ENCODE measurements around the gene DNM1L.
"Not testable (repeated sequence)": the region's sequence is repeated elsewhere in the genome, so short reads cannot be mapped to it uniquely, and the experiment has no call there.

The DNM1L gene

DNA sequence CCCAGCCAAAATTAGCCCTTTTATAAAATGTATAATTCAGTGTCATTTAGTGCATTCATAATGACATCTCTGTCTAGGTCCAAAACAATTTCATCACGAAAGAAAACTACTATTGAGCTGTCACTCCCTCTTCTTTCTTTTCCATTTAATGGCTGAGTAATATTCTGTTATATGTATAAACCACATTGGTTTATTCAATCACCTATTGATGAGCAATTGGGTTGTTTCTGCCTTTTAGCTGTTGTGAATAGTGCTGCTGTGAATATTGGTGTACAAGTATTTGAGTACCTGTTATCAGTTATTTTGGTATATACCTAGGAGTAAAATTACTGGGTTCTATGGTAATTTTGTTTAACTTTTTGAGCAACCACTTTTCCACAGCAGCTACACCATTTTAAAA, 7.2 kb downstream of the DNM1L start:
- H3K9me3 ChIP-seq (ENCODE audit: low read depth, low read length) = no peaks in the 10 kb centered on the region
- DNase-seq (ENCODE audit: low read depth, low spot score) = no peak
- no peak overlapping the region for H3K9ac ChIP-seq (ENCODE audit: insufficient read length)
- no peak overlapping the region for H3K4me3 ChIP-seq
- peaks cover 42% of the 10 kb centered on the region for H3K36me3 ChIP-seq (ENCODE audit: insufficient read depth, low read length)
- no peak overlapping the region for H3K27ac ChIP-seq
- no peak for TF ChIP-seq EZH2 (IDR thresholded peaks at IDR 0.05)
- no peak for TF ChIP-seq FOXP2 (optimal IDR thresholded peaks at IDR 0.05; ENCODE audit: control extremely low read depth, extremely low read length, insufficient read depth)
- TF ChIP-seq POLR2AphosphoS5 (IDR thresholded peaks at IDR 0.05; ENCODE audit: borderline replicate concordance, low read depth, low read length) = no peak

GRCh38 chr12:32688786-32689185, 9.7 kb downstream of the DNM1L start:
- Histone ChIP-seq H3K9ac (ENCODE audit: insufficient read length) (no peak overlapping the region), H3K4me3 (no peak overlapping the region)

DNA sequence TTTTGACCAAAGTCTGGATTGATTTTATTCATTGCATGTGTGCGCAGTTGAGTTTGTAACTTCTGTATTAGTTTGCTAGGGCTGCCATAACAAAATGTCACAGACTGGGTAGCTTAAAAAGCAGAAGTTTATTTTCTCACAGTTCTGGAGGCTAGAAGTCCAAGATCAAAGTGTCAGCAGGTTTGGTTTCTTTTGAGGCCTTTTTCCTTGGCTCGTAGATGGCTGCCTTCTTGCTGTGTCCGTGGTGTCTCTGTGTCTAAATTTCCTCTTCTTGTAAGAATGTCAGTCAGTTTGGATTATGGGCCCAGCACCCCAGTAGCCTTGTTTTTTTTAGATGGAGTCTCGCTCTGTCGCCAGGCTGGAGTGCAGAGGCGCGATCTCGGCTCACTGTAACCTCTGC, 11.8 kb downstream of the DNM1L start:
- TF ChIP-seq POLR2AphosphoS5 (IDR thresholded peaks at IDR 0.05; ENCODE audit: borderline replicate concordance, low read depth, low read length) (no peak), FOXP2 (optimal IDR thresholded peaks at IDR 0.05; ENCODE audit: control extremely low read depth, extremely low read length, insufficient read depth) (no peak), EZH2 (IDR thresholded peaks at IDR 0.05) (no peak)
- DNase-seq (ENCODE audit: low read depth, low spot score) = no peak
- Histone ChIP-seq H3K4me3 (no peak overlapping the region), H3K36me3 (ENCODE audit: insufficient read depth, low read length) (peaks cover 50% of the 10 kb centered on the region), H3K9ac (ENCODE audit: insufficient read length) (no peak overlapping the region), H3K9me3 (ENCODE audit: low read depth, low read length) (peaks cover 6% of the 10 kb centered on the region; the same call in 1 of the 2 replicates), H3K27ac (no peak overlapping the region)

More at GRCh38 chr12:32688786-32689185, 9.7 kb downstream of the DNM1L start:
- TF ChIP-seq EZH2 (IDR thresholded peaks at IDR 0.05) (no peak), POLR2AphosphoS5 (IDR thresholded peaks at IDR 0.05; ENCODE audit: borderline replicate concordance, low read depth, low read length) (no peak), FOXP2 (optimal IDR thresholded peaks at IDR 0.05; ENCODE audit: control extremely low read depth, extremely low read length, insufficient read depth) (no peak)
- DNase-seq (ENCODE audit: low read depth, low spot score) = no peak
- Histone ChIP-seq H3K36me3 (ENCODE audit: insufficient read depth, low read length) (peaks cover 50% of the 10 kb centered on the region), H3K9me3 (ENCODE audit: low read depth, low read length) (no peaks in the 10 kb centered on the region), H3K27ac (no peak overlapping the region)

GRCh38 chr12:32692358-32692757, 13.3 kb downstream of the DNM1L start:
- H3K36me3 ChIP-seq (ENCODE audit: insufficient read depth, low read length) = peaks cover 40% of the 10 kb centered on the region
- peaks cover 6% of the 10 kb centered on the region; the same call in 1 of the 2 replicates for H3K9me3 ChIP-seq (ENCODE audit: low read depth, low read length)
- TF ChIP-seq FOXP2 (optimal IDR thresholded peaks at IDR 0.05; ENCODE audit: control extremely low read depth, extremely low read length, insufficient read depth) (no peak), POLR2AphosphoS5 (IDR thresholded peaks at IDR 0.05; ENCODE audit: borderline replicate concordance, low read depth, low read length) (no peak), EZH2 (IDR thresholded peaks at IDR 0.05) (no peak)

GRCh38 chr12:32693036-32693435, 13.9 kb downstream of the DNM1L start:
- Histone ChIP-seq H3K27ac (no peak overlapping the region), H3K9ac (ENCODE audit: insufficient read length) (no peak overlapping the region), H3K36me3 (ENCODE audit: insufficient read depth, low read length) (peaks cover 38% of the 10 kb centered on the region), H3K9me3 (ENCODE audit: low read depth, low read length) (peaks cover 6% of the 10 kb centered on the region; the same call in 1 of the 2 replicates), H3K4me3 (no peak overlapping the region)
- DNase-seq (ENCODE audit: low read depth, low spot score) = no peak
- no peak for TF ChIP-seq EZH2 (IDR thresholded peaks at IDR 0.05)
- no peak for TF ChIP-seq FOXP2 (optimal IDR thresholded peaks at IDR 0.05; ENCODE audit: control extremely low read depth, extremely low read length, insufficient read depth)
- no peak for TF ChIP-seq POLR2AphosphoS5 (IDR thresholded peaks at IDR 0.05; ENCODE audit: borderline replicate concordance, low read depth, low read length)

More at GRCh38 chr12:32692358-32692757, 13.3 kb downstream of the DNM1L start:
- no peak for DNase-seq (ENCODE audit: low read depth, low spot score)
- H3K9ac ChIP-seq (ENCODE audit: insufficient read length) = no peak overlapping the region
- no peak overlapping the region for H3K27ac ChIP-seq
- H3K4me3 ChIP-seq = no peak overlapping the region

DNA sequence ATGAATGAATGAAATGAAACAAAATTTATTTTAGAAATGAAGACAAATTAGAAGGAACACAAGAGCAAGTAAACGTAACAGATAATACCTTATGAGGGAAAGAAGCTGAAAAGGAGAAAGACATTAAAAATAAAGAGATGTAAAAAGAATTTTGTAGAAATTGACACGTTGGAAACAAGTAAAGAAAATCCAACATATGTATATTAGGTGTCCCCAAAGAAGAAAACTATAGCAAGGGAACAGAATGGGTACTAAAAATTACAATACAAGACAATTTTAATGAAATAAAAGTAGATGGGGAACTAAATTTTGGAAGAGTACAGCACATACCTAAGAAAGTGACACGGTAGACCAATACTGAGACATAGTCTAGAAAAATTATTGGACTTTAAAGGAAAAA, 16.7 kb downstream of the DNM1L start:
- Histone ChIP-seq H3K4me3 (no peak overlapping the region), H3K9me3 (ENCODE audit: low read depth, low read length) (peaks cover 6% of the 10 kb centered on the region; the same call in 1 of the 2 replicates), H3K27ac (no peak overlapping the region), H3K36me3 (ENCODE audit: insufficient read depth, low read length) (peaks cover 30% of the 10 kb centered on the region), H3K9ac (ENCODE audit: insufficient read length) (no peak overlapping the region)
- TF ChIP-seq EZH2 (IDR thresholded peaks at IDR 0.05) (no peak), POLR2AphosphoS5 (IDR thresholded peaks at IDR 0.05; ENCODE audit: borderline replicate concordance, low read depth, low read length) (no peak), FOXP2 (optimal IDR thresholded peaks at IDR 0.05; ENCODE audit: control extremely low read depth, extremely low read length, insufficient read depth) (no peak)
- DNase-seq (ENCODE audit: low read depth, low spot score) = no peak

- Histone ChIP-seq H3K27ac (no peak overlapping the region), H3K9ac (ENCODE audit: insufficient read length) (no peak overlapping the region), H3K4me3 (no peak overlapping the region), H3K36me3 (ENCODE audit: insufficient read depth, low read length) (peaks cover 26% of the 10 kb centered on the region), H3K9me3 (ENCODE audit: low read depth, low read length) (peaks cover 6% of the 10 kb centered on the region; the same call in 1 of the 2 replicates)
- DNase-seq (ENCODE audit: low read depth, low spot score) = no peak
- TF ChIP-seq EZH2 (IDR thresholded peaks at IDR 0.05) = no peak
- no peak for TF ChIP-seq POLR2AphosphoS5 (IDR thresholded peaks at IDR 0.05; ENCODE audit: borderline replicate concordance, low read depth, low read length)
- no peak for TF ChIP-seq FOXP2 (optimal IDR thresholded peaks at IDR 0.05; ENCODE audit: control extremely low read depth, extremely low read length, insufficient read depth)
Measured at GRCh38 chr12:32697445-32697844, 18.3 kb downstream of the DNM1L start.

DNA sequence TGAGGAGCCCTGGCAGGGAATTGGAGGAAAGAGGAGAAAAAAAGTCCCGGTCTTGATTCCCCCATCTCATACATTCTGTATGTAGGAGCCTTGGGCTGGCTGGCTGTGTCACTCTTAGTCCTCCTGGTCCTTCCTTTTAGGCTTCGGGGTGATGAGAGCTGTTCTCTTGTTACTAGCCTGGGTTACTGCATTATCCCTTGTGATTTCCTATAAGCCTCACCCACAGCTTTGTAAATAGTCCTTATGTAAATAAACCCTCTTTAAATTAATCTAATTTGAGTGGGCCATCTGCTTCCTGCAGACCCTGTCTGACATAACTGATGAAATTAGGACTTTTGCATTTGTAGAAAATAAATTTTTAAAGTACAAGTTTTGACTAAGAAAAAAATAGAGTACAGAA, 19.2 kb downstream of the DNM1L start:
- TF ChIP-seq EZH2 (IDR thresholded peaks at IDR 0.05) = no peak
- no peak for TF ChIP-seq POLR2AphosphoS5 (IDR thresholded peaks at IDR 0.05; ENCODE audit: borderline replicate concordance, low read depth, low read length)
- no peak for TF ChIP-seq FOXP2 (optimal IDR thresholded peaks at IDR 0.05; ENCODE audit: control extremely low read depth, extremely low read length, insufficient read depth)
- Histone ChIP-seq H3K9me3 (ENCODE audit: low read depth, low read length) (peaks cover 6% of the 10 kb centered on the region; the same call in 1 of the 2 replicates), H3K36me3 (ENCODE audit: insufficient read depth, low read length) (peaks cover 27% of the 10 kb centered on the region), H3K4me3 (no peak overlapping the region), H3K9ac (ENCODE audit: insufficient read length) (no peak overlapping the region), H3K27ac (no peak overlapping the region)
- DNase-seq (ENCODE audit: low read depth, low spot score) = no peak

DNA sequence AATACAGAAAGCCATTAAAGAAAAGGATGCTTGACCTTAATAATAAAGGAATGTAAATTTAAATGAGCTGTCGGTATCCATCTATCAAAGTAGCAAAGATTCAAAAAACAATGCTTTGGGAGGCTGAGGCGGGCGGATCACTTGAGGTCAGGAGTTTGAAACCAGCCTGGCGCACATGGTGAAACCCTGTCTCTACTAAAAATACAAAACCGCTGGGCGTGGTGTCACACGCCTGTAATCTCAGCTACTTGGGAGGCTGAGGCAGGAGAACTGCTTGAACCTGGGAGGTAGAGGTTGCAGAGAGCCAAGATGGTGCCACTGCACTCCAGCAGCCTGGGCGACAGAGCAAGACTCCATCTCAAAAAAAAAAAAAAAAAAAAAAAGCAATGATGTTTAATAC, 20.3 kb downstream of the DNM1L start:
- H3K9ac ChIP-seq (ENCODE audit: insufficient read length); H3K9me3 ChIP-seq (ENCODE audit: low read depth, low read length); DNase-seq (ENCODE audit: low read depth, low spot score); H3K27ac ChIP-seq; H3K4me3 ChIP-seq: not testable (repeated sequence)
- H3K36me3 ChIP-seq (ENCODE audit: insufficient read depth, low read length) = peaks cover 19% of the 10 kb centered on the region

Measured in SK-N-MC (cell line).